Bone marrow (tissue), 2 donors: Measurements from ENCODE around the gene ZNF853.

Source experiments
- DNase-seq, 2 donors: peaks; one replicate each; lab custom pipeline; 2025; lab: John Stamatoyannopoulos, UW

Gene ZNF853

DNA sequence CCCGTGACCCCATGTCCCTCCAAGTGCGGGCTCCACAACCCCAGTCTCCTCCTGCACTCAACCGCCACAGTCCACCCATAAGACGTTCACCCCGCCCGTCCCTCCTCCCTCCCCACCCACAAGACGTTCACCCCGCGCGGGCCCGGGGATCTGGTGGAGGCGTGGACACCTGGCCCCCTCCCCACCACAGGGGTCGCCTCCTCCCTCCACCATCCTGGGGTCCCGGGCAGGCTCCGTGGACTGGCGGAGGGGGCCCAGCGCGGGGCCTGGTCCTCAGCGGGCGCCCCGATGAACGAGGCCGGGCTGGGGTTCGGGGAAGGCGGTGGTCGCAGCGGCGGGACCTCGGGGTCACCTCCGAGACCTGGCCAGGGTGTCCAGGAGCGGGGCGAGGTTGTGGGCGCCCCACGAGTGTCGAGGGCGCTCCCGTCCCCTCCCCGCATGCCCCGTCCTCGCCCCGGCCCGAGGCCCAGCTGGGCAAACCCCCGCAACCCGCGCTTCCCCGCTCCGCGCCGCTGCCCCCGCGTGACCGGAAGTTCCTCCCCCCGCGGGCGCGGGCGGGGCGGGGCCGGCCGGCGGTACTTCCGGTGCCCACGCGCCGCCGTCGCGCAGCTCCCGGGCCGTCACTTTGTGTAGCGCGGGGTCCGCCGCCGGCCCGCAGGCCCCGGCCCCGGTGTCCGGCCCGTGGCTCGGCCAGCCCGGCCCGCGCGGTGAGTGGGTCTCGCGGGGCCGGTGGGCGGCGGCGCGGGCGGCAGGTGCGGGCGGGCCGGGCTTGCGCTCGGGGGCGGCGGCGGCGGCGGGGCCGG, 21.5 kb downstream of the ZNF853 start, which contains the start of gene ZNF316:
Gene ZNF316, plus strand, starts transcription at position 578 of the 803 bp plus-strand sequence. CDS start 5,092 bp downstream, outside the sequence.
- peak in 1 of 2 donors; percentile 18 for DNase-seq

DNA sequence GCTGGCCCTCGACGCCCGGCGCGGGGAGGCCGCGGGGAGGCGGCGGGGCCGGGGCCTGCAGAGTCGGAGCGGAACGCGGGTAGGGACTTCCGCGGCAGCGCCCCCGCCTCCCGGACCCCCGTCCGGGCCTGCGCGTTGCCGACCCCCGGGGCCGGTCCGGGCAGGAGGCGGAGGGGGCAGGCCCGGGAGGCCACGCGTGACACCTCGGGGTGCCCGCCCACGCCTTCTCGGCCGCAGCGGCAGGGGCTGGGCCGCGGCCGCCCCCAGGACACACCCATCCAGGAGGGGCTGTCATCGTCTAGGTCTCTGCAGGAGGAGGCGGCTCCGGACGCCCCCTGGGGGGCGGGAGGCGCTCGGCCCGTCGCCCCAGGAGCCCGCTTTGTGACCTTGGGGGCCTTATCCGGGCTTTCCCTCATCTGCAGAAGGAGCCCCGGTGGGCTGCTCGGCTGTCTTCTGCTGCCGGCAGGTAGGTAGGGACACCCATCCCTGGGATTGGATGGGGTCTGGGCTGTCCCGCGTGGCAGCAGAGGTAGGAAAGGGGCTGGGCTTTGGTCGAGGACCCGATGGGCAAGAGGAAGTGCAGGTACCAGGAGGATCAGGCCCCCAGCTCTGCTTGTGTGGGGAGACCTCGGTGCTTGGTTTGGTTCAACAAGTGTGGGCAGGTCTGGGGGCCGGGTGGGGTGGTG, 22.3 kb downstream of the ZNF853 start:
- no peak for DNase-seq

DNA sequence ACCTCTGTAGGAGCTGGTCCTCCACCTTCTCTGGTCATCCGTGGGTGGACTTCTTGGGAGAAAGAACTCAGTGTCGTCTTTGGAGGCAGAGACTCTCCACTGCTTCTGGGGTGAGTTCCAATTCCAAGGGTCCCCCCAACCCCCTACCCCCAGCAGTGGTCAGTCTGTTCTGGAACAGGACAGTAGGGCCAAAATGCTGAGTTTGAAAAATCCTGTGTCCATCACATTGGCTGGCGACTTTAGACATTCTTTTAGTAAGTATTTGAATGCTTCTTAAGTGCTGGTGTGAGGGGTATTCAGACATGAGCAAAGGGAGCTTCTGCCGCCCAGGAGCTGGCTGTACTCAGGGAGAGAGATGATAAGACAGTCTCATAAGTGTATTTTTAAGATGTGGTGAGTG, 23.6 kb downstream of the ZNF853 start:
- DNase-seq: no peak

DNA sequence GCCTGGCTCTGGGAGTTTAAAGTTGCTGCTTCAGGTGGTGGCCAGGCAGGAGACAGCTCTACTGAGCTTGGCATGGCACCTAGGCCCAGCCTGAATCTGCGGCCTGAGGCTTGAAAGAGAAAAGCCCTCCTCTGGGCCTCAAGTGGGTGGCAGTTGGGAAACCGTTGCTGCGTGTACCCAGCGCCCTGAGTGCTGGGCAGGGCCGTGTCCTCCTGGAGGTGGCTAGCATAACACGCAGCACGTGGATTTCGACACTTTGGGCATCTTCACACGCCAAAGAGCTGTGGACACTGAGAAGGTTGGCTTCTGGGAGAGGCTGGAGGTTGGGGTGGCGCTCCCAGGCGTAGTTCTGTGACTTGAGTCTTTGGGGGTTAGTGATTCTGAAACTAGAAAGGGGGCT, 24.2 kb downstream of the ZNF853 start:
- no peak for DNase-seq

DNA sequence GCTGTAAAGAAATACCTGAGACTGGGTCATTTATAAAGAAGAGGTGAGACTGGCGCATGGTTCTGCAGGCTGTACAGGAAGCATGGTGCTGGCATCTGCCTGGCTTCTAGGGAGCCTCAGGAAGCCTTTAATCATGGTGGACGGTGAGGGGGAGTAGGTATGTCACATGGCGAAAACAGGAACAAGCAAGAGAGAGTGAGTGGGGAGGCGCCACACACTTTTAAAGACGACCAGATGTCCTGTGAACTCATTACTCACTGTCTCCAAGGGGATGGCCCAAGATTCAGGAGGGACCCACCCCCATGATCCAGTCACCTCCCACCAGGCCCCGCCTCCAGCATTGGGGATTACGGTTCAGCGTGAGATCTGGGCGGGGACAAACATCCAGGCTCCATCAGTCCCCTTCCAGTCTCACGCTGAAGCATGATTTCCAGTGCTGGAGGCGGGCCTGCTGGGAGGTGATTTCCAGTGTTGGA, 24.9 kb downstream of the ZNF853 start:
- DNase-seq: no peak

DNA sequence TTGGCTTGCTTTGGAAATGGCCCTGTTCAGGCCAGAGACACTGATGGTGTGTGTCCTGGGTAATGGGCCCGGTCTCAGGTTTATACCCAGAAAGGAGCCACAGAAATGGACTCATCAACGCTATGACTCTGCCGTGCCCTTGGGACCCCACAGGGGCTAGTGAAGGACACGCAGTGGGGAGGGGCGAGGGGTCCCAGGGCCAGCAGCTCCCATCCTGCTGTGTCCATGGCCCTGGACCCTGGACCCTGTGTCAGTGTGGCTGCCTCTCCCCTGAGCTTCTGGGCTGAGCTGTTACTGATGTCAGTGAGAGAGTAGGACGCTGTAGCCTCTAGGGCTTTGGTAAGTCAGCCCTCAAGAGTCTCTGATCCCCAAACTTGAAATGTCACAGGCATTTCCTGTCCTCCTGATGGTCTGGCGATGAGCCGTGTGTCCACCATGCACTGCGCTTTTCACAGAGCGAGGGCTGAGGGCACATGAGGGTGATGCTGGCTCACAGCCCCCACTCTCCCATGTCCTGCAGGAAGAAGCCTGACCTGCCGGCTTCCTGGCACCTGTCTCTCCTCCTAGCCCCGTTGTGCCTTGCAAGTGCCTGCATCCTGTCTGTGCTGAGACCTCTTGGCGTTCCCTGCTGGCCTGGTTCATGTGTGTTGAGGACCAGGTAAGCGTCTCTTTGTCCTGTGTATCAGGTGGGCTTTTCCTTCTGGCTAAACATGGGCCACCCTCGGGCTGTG, 26.1 kb downstream of the ZNF853 start:
- no peak for DNase-seq

DNA sequence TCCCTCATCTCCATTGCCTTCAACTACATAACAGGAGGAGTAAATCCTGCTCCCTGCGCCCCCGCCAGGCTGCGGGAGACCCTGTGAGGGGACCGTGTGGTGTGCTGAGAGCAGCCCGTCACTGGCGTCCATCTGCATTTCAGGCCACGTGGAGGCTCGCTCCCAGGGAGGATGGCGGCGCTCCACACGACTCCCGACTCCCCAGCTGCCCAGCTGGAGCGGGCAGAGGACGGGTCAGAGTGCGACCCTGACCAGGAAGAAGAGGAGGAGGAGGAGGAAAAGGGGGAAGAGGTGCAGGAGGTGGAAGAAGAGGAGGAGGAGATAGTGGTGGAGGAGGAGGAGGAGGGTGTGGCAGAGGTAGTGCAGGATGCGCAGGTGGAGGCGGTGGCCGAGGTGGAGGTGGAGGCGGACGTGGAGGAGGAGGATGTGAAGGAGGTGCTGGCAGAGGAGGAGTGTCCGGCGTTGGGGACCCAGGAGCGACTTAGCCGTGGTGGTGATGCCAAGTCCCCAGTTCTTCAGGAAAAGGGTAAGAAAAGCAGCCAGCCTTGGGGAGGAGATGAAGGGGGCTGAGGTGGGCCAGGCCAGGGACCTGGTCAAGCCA, 26.9 kb downstream of the ZNF853 start:
- DNase-seq: no peak

DNA sequence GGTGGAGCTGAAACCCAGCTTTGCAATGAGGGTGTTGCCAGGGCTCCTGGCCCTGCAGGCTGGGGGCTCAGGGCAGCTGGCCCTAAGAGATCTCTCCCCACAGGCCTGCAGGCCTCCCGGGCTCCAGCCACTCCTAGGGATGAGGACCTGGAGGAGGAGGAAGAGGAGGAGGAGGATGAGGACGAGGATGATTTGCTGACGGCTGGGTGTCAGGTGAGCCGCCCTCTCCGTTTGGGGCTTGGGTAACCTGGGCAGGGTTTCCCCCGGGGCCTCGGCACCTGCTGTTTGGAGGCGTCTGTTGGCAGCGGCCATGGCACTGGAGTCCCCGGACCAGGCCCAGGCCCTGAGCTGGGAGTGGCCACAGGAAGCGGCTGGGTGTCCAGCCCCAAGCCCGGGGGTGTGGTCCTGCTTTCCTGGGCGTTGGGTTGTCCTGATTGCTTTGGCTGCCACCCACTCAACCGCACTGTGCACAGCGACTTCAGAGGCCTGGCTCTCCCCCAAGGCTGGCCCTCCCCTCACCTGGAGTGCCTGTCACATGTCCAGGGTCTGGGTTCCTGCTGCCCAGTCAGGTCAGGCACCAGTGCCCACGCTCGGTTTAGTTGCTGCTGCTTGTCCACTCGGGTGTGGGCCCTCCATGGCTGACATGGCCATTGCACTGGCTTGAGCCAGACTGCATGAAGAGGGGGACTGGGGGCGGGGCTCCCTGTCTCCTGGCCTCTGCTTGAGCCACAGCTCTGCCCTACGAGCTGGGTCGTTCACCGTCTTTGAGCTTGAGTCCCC, 27.6 kb downstream of the ZNF853 start:
- DNase-seq: no peak

DNA sequence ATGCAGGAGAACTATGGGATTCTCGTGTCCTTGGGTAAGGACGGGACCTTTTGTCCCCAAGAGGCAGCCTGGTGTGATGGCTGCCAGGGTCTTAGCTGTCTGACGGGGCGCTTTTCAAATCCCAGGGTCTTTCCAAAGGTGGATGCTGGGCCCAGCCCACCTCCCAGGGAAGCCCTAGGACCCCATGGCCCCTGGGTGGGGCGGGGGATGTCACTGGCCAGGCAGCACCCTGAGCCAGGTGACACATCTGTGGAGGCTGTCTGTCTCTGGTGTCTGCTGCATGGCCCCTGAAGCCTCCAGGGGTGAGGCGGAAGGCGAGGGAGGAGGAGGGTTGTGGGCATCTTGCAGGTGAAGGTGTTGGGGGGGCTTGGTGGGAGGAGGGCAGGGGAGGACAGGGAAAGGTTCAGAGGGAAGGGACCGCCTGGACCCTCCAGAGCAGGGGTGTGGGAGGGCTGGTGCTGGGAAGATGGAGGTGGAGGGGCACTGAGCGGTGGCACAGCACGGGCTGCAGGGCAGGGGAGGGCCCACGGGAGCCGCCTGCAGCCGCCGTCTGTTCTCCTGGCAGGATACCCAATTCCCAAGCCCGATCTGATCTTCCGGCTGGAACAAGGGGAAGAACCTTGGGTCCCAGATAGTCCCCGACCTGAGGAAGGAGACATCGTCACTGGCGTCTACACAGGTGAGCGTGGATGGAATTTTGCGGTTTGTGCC, 28.7 kb downstream of the ZNF853 start:
- DNase-seq: no peak

DNA sequence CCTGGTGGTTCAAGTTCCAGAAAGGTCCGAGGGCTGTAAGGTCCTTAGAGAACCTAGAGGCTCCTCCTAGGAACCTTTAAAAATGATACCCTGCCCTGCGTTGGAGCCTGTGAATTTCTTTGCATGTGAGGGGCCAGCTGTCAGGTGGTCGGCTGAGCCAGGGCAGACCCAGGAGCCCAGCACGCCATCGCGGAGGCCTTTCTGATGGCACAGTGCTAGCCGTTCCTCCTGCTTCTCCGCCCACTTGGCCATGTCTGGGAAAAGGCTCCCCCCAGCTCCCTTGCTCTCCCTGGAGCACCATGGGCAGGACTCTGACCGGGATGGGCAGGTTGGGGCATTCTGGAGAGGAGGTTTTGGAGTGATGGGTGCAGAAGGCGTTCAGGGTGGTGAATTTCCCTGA, 29.3 kb downstream of the ZNF853 start:
- no peak for DNase-seq

DNA sequence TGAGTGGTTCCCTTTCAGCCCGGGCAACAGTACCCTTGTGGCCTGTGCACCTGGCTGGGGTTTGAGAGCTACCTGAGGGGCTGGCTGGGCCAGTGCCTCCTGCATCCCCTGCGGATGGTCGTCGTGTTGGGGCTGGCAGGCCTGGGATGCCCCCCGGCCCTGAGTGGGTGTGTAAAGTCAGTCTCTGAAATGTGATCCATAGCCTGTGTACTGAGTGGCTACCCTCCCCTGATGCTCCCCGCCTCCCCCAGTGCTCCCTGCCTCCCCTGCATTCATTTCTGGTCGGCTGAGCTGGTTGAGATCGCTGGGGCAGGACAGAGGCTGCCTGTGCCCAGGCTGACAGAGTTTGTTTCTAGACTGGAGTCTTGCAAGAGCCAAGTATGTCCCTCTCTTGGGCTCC, 31.1 kb downstream of the ZNF853 start:
- no peak for DNase-seq

DNA sequence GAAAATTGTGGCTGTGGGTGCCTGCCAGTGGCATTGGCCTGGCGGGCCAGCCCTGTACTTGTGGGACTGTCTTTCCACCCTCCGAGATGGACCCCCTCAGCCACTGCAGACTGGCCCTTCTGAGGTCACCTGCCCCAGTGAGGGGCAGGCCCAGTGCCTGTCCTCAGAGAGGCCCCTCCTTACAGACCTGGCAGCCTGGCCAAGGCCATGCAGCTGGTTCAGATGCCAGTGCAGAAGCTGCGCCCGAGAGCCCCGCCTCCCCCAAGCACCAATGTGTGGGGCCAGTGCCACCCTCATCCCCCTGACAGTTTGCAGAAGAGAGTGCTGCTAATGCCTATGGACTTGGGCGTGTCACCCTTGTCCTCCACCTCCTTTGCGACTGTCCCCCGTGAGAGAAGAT, 31.7 kb downstream of the ZNF853 start:
- DNase-seq: no peak

DNA sequence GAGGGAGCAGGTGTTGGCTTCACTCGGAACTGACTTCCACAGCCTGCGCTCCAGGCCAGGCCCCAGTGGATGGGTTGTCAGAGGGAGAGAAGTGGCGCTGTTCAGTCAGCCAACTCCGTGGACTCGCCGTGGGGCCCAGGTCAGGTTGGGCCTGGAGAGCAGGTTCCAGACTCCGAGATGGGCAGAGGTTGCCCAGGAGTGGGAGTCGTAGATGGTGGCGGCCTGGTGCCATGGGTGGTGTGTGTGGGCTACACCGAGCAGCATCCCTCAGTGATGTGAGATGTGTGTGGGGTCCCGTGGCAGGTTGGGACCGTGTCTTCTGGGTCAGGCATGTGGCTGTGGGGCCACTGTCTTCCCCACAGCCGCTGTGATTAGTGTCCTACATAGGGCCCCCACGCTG, 32.1 kb downstream of the ZNF853 start:
- DNase-seq: no peak

DNA sequence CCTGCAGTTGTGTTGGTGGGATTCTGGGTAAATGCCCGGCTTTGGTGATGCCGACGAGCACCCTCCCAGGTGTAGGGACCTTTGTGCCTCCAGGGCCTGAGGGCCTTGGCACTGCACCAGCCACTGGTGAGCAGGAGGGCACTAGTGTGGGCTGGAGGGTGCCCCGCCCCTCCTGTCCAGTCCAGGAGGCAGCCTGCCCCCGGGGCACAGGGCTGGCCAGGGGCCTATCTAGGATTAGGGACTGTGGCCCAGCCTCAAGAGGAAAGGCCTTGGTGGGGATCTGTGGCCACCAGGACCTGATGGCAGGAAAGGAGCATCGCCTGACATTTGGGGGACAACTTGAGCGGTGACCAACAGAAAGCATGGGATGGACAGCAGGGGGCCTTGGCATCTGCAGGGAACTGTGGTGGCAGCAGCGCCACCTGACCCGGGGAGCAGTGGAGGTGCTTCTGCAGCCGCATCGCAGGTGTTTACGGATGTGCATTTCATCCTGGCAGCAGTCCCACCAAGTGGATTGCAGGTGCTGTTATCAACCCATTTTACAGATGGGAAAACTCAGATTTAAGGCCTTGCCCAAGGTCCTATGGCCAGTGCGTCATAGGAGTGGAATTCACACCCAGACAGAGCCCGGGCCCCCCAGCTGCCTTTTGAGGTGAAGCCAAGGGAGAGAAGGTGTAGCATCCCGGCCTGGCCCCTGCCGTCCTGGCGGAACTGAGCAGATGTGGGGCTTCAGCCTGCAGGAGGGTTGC, 32.8 kb downstream of the ZNF853 start:
- no peak for DNase-seq

DNA sequence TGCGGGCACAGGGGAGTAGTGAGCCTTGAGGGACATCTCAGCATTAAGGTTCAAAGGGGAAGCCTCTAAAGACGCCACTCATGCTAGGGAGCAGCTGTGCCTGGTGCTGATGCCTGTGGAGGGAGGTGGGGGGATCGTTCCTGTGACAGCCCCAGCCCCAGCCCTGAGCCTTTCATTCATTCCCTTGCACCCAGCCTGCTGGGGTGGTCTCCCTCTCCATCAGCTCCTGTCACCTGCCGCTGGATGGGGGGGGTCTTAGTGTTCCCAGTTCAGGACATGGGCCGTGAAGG, 33.4 kb downstream of the ZNF853 start:
- DNase-seq: no peak

DNA sequence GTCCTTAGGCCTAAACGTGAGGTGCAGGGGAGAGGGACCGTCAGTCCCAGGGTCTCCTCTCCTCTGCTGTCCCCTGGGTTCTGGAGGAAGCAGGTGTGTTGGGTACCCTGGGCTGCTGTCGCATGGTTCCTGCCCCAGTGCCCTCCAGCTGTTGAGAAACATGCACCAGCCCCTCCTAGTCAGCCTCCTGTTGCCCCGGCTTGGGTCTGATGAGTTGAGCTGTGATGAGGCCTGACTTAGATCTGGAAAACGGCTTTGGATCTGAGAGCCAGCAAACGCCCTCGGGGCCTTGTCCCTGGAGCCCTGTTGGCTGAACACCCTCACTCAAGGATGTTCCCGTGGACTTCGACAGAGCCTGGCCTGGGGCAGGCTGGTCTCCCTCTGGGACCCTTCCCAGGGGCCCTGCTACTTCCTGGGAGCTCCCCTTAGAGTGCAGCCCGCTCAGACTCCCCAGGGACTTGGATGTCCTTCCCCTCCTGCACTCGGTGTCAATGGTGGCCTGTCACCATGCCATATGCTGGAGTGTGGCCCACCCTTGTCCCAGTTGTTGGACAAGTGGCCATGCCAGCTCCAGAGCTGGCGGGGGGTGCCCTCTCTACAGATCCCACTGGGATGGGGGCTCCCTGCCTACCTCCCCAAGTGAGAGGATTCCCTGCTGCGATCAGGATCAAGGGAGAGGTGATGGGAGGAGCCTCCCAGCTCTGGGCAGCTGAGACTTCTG, 34.0 kb downstream of the ZNF853 start:
- DNase-seq: no peak

DNA sequence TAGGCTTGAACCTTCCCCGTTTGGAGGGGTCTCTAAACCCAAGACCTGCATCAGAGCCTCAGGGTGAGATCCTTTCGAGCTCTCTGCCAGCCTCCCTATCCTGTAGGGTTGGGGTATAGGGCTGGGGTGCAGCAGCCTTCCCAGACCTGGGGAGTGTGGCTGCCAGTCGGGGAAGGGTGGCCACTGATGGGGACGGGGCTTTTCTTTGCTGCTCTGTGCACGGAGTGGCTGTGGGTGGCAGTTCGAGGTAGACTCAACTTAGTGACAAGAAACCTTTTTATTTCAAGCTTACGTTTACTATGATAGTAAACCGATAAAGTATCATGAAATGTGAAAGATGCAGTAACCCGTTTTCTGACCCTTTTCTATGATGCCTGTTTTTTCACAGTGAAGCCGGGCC, 34.7 kb downstream of the ZNF853 start:
- DNase-seq: no peak

DNA sequence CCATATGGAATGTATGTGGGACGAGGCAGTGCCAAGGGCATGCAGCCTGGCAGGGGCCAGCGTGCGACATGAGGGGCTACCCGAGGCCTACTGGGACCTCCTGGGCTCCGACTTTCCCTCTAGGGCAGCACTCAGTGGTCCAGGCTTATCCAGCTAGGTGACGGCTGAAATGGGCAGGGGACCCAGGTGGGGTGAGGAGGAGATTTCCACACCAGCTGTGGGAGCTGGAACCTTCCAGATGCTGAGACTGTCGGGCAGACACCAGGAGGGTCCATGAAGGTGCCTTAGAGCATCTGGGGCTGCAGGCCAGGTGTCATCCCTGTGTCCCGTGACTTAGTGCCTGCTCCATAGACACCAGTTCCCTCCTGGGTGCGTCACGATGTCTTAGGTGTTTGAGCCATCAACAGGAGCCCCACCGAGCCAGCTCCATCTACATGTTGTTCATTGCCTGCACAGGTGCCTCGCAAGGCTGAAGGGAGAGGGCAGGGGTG, 35.2 kb downstream of the ZNF853 start:
- no peak for DNase-seq

DNA sequence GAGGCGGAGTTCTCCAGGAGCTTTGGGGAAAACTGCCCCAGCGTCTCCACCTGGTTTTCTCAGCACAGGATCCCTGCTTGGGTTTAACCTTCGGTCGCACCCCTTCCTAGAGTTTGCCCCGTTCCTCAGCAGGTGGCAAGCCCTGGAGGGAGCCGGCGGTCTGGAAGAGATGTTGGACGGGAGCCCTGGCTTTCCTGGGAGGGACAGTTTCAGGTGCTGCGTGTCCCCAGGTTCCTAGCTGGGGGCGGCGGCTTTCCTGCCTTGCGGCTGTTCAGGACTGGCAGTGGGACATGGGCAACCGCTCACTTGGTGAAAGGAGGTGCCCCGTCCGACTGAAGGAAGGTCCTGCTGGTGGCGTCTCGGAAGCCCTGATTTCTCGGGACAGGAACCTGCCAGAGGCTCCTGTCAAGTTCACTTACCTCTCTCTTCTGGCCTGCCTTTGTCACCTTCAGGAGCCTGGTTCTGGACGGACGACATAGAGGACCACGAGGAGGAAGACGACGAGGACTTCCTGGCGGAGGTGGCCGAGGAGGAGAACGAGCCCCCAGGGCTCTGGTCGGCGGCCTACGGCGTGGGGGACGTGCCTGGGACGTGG, 36.5 kb downstream of the ZNF853 start:
- no peak for DNase-seq
